Stimulated activated CD4-positive, alpha-beta T cell treated with anti-CD3 and anti-CD28 coated beads, Interleukin-4, amount 100 ng/mL, for 1 hour (primary cell): ENCODE results near the gene MYO3A.

Experiments used
- DNase-seq: peaks from one replicate; pipeline ENCODE4 v3.0.0-alpha.2; 2020

The MYO3A gene

DNA sequence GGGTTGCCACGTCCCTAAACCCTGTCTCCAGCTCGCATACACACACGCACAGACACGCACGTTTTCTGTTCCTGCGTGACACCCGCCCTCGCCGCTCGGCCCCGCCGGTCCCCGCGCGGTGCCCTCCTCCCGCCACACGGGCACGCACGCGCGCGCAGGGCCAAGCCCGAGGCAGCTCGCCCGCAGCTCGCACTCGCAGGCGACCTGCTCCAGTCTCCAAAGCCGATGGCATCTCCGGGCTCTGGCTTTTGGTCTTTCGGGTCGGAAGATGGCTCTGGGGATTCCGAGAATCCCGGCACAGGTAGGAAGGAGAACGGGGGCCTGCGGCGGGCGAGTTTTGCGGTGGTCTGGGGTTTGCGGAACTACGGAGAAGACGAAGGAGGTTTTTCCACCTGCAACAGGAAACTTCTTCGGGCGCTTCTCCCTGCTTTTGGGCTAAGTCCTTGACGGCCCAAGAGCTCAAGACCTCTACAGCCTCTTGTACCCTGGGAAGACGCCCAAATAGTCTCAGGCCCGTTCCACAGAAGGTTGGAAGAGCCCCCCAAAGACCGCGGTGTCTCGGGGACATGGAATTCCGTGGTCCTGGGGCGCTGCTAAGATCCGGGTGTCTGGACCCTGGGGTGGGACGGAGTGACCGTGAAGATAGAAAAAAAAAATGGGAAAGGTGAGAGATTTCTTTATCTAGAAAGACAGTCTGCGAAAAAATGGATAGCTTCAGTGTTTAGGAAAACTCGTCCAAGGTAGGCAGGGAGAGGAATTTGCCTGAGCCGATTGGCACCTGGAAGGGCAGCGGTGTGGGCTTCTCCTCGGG, 282.8 kb downstream of the MYO3A start, which contains the start of gene GAD2:
Gene GAD2, plus strand, starts transcription at position 190 of the 811 bp plus-strand sequence. Its CDS starts 36 bp downstream, at position 226.
- DNase-seq = no peak

- DNase-seq = no peak
Measured at GRCh38 chr10:26217396-26218086, 283.5 kb downstream of the MYO3A start.

- no peak for DNase-seq
Measured at GRCh38 chr10:26219676-26220075, 285.6 kb downstream of the MYO3A start.

- no peak for DNase-seq
Measured at GRCh38 chr10:26220901-26221300, 286.9 kb downstream of the MYO3A start.

- DNase-seq = no peak
Measured at GRCh38 chr10:26221541-26221940, 287.5 kb downstream of the MYO3A start.

GRCh38 chr10:26222563-26222962, 288.5 kb downstream of the MYO3A start:
- DNase-seq = no peak

DNA sequence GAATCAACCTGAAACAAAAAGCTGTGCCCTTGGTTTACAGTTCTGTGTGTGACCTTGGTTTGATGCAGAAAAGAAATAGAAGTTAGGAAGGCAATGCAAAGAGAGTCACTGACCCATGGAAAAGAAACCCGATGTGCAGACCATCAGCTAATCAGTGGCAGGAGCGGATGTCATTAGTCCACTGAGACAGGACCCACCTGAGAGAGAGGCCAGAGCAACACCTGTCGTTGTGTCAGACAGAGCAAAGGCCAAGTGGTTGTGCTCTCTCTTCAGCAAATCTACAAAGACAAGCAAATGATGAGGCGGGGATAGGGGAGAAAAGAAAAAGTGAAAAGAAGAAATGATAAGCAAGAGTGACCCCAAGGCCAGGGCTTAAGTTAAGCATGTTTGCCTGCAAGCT, 291.3 kb downstream of the MYO3A start:
- DNase-seq = no peak

DNA sequence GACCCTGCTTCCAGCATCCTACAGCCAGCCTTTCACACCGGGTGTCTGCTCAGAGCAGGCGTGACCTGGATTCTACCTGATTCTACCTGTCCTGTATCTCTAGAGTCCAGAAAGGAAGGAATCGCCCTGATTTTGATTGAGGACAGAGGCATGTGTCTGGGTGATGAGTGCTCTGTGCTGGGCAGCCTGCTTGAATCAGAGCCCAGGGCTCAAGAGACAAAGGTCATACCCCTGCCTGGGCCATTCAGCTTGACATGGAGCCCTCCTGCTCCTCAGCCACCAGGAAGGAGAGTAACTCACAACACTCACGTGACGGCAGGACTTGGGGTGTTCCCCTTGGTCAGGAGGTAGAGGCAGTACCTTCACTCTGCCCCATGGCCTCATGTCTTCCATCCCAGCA, 293.8 kb downstream of the MYO3A start:
- no peak for DNase-seq

GRCh38 chr10:26232174-26232573, 298.1 kb downstream of the MYO3A start:
- DNase-seq = no peak

DNA sequence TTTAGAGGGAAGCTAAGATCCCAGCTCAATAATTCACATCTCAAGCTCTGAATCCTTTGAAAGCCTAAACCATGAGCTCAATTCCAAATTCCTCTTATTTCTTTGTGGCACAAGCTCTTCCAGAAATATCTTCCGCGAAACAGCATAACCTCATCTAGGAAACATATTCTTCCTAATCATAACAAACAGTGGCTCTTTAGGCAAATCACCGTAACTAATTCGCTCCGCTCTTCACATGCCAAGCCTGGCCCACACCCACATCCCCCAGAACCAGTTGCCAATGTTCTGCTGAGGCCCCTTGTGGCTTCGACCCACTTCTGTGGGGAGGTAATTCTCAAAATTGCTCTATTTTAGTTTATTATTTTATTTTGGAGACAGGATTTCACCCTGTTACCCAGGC, 301.7 kb downstream of the MYO3A start:
- DNase-seq = no peak

DNA sequence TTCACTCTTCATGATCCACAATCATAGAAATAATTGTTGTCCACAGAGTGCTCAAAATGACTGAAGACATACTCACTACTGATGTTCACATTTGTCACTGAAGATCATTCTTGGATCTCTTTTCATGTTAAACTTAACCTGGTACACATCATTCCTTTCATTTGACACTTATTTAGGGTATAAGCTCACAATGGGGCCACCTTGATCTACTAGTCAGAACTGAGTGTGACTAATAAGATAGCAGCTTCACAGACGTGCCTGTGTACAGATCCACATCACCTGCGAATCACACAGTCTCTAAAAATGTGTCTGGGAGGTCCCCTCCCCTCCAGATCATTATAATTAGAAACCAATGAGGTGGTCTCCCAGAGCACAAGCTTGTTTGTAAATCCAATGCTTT, 304.3 kb downstream of the MYO3A start:
- DNase-seq = no peak

GRCh38 chr10:26242706-26243350, 308.8 kb downstream of the MYO3A start:
- DNase-seq = no peak

DNA sequence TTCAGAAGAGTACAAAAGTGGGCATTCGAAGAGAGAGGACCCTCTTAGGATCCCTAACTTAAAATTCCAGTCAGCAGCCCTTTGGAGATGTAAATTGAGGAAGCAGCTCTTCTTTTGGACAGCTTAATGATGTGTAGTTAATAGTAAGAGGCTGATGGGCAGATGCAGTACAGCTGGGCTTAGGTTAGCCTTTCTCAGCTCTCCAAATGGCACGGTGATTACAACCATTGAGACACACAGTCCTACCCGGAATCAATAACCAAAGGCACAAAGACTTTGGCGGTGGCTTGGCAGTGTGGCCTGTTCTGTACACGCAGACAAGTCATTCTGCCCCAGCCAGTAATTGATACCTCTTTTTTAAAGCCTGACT, 309.3 kb downstream of the MYO3A start:
- no peak for DNase-seq

DNA sequence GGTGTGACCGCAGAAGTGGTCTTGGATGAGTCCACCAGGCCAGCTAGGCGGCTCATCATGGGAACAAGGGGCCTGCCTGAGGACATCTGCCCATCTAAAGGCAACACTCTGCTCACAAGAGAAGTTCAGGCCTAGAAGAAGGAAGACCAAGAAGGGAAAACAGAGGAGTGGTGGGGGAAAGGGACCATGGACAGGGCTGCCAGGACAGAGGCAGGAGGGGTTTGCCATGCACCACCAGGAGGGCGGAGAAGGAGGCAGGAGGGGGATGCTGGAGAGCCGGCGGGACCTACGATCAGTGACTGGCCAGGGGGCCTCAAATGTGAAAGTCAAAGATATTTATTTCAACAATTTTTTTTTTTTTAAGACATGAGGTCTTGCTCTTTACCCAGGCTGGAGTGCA, 315.7 kb downstream of the MYO3A start:
- DNase-seq = no peak

GRCh38 chr10:26251925-26252324, 317.9 kb downstream of the MYO3A start:
- DNase-seq = no peak

GRCh38 chr10:26254616-26255015, 320.6 kb downstream of the MYO3A start:
- no peak for DNase-seq

- DNase-seq = no peak
Measured at GRCh38 chr10:26259341-26259740, 325.3 kb downstream of the MYO3A start.
